H7 (cell line): ENCODE measurements around the gene PARP1. TPM values are rescaled to one million over a fixed set of nuclear protein-coding genes. Genes with fewer than 3 reads are reported as not detected.
"Not testable (repeated sequence)": the region's sequence is repeated elsewhere in the genome, so short reads cannot be mapped to it uniquely, and the experiment has no call there.

Experiments
- DNase-seq: peaks from one replicate; pipeline ENCODE4 v3.0.0; 2012
- H3K27me3 ChIP-seq: 2 replicates; pipeline ENCODE4 v1.6.0; 2011; ENCODE audit warnings: mild to moderate bottlenecking, low read length; ENCODE audit not compliant: control insufficient read depth, insufficient read depth
- H3K36me3 ChIP-seq: replicated peaks from 2 replicates; pipeline ENCODE4 v1.5.1; 2011; ENCODE audit warnings: low read length; ENCODE audit not compliant: control insufficient read depth, insufficient read depth
- H3K4me3 ChIP-seq: 2 replicates; pipeline ENCODE4 v1.5.1; 2011; ENCODE audit warnings: low read depth, mild to moderate bottlenecking, control low read depth, low read length, moderate library complexity; ENCODE audit not compliant: insufficient read depth
- total RNA-seq: library from RNA; depleted of rRNA; stranded (reverse); fragments of >200 nt; shearing (Covaris generic); gene quantifications from 2 replicates; pipeline ENCODE4 v1.2.3, GENCODE V29; 2014

PARP1 gene
- total RNA-seq, 1 experiment from 2014 or later, result 425 TPM

- H3K4me3 ChIP-seq, result no peak overlapping the region
- no peaks in the 10 kb centered on the region for H3K36me3 ChIP-seq
- H3K27me3 ChIP-seq, result no peaks in the 10 kb centered on the region
- no peak for DNase-seq
Measured at GRCh38 chr1:226438007-226438406, 30.1 kb upstream of the PARP1 start.

- Histone ChIP-seq H3K27me3 (no peaks in the 10 kb centered on the region), H3K4me3 (no peak overlapping the region), H3K36me3 (no peaks in the 10 kb centered on the region)
- no peak for DNase-seq
Measured at GRCh38 chr1:226436855-226437491, 29.1 kb upstream of the PARP1 start.

- H3K27me3 ChIP-seq, result no peaks in the 10 kb centered on the region
- no peak for DNase-seq
- no peak overlapping the region for H3K4me3 ChIP-seq
- no peaks in the 10 kb centered on the region for H3K36me3 ChIP-seq
Measured at GRCh38 chr1:226436472-226436854, 28.6 kb upstream of the PARP1 start.

GRCh38 chr1:226433341-226433720 is 25.4 kb upstream of the PARP1 start:
- no peak overlapping the region for H3K4me3 ChIP-seq
- DNase-seq, result no peak
- H3K36me3 ChIP-seq, result no peaks in the 10 kb centered on the region
- no peaks in the 10 kb centered on the region; the same call in 1 of the 2 replicates for H3K27me3 ChIP-seq

- H3K4me3 ChIP-seq, result no peak overlapping the region
- no peaks in the 10 kb centered on the region; the same call in 1 of the 2 replicates for H3K27me3 ChIP-seq
- no peaks in the 10 kb centered on the region for H3K36me3 ChIP-seq
- no peak for DNase-seq
Measured at GRCh38 chr1:226432586-226433340, 24.9 kb upstream of the PARP1 start.

GRCh38 chr1:226431898-226432297 is 24.0 kb upstream of the PARP1 start:
- H3K4me3 ChIP-seq, H3K36me3 ChIP-seq, H3K27me3 ChIP-seq: not testable (repeated sequence)

GRCh38 chr1:226429858-226430715 is 22.2 kb upstream of the PARP1 start:
- no peaks in the 10 kb centered on the region; the same call in 1 of the 2 replicates for H3K27me3 ChIP-seq
- DNase-seq, result no peak
- H3K36me3 ChIP-seq, result no peaks in the 10 kb centered on the region
- no peak overlapping the region for H3K4me3 ChIP-seq

More at GRCh38 chr1:226431898-226432297, 24.0 kb upstream of the PARP1 start:
- not testable (repeated sequence) for DNase-seq

- Histone ChIP-seq H3K36me3 (no peaks in the 10 kb centered on the region), H3K4me3 (no peak overlapping the region), H3K27me3 (no peaks in the 10 kb centered on the region; the same call in 1 of the 2 replicates)
- DNase-seq, result no peak
Measured at GRCh38 chr1:226428791-226429461, 21.0 kb upstream of the PARP1 start.

GRCh38 chr1:226428348-226428747 is 20.5 kb upstream of the PARP1 start:
- DNase-seq, result no peak
- H3K4me3 ChIP-seq, result no peak overlapping the region
- H3K27me3 ChIP-seq, result no peaks in the 10 kb centered on the region; the same call in 1 of the 2 replicates
- no peaks in the 10 kb centered on the region for H3K36me3 ChIP-seq

GRCh38 chr1:226427131-226427530 is 19.2 kb upstream of the PARP1 start:
- H3K4me3 ChIP-seq, result no peak overlapping the region
- no peaks in the 10 kb centered on the region; the same call in 1 of the 2 replicates for H3K27me3 ChIP-seq
- DNase-seq, result no peak
- no peaks in the 10 kb centered on the region for H3K36me3 ChIP-seq

- H3K27me3 ChIP-seq, DNase-seq, H3K36me3 ChIP-seq: not testable (repeated sequence)
Measured at GRCh38 chr1:226426395-226426794, 18.5 kb upstream of the PARP1 start.

GRCh38 chr1:226425431-226426031 is 17.6 kb upstream of the PARP1 start:
- H3K36me3 ChIP-seq, result no peaks in the 10 kb centered on the region
- no peaks in the 10 kb centered on the region; the same call in 1 of the 2 replicates for H3K27me3 ChIP-seq
- DNase-seq, result no peak
- H3K4me3 ChIP-seq, result no peak overlapping the region

More at GRCh38 chr1:226426395-226426794, 18.5 kb upstream of the PARP1 start:
- not testable (repeated sequence) for H3K4me3 ChIP-seq

- no peak overlapping the region for H3K4me3 ChIP-seq
- no peaks in the 10 kb centered on the region for H3K27me3 ChIP-seq
- no peak for DNase-seq
- H3K36me3 ChIP-seq, result no peaks in the 10 kb centered on the region
Measured at GRCh38 chr1:226425004-226425378, 17.1 kb upstream of the PARP1 start.
